Measurements from ENCODE around the gene RASL11B.

GRCh38 chr4:52915730-52916300 lies 53.7 kb downstream of the RASL11B start:
- TF ChIP-seq CTCF (IDR thresholded peaks at IDR 0.05): no peak
- TF ChIP-seq EZH2 (IDR thresholded peaks at IDR 0.05; ENCODE audit: borderline replicate concordance, insufficient read depth, low read depth, low read length, poor library complexity, severe bottlenecking): no peak
